GM12865 (cell line): ENCODE results near the gene DMWD.

Source experiments
- DNase-seq: peaks from one replicate; pipeline ENCODE4 v3.0.0; 2010; ENCODE audit warnings: low read depth
- H3K4me3 ChIP-seq: 2 replicates; pipeline ENCODE4 v1.5.1; 2011; ENCODE audit warnings: mild to moderate bottlenecking, low read depth, low read length, control low read depth
- CTCF ChIP-seq: IDR thresholded peaks from 2 replicates; pipeline ENCODE4 v1.5.1; 2011; ENCODE audit warnings: low read length, control low read depth, low read depth, inconsistent platforms; ENCODE audit not compliant: insufficient read depth; ENCODE audit errors: missing control alignments

The DMWD gene

GRCh38 chr19:45798995-45799517 is 6.4 kb upstream of the DMWD start:
- no peak overlapping the region for H3K4me3 ChIP-seq
- DNase-seq: peak; percentile 64
- TF ChIP-seq CTCF: peak; percentile 82

GRCh38 chr19:45794627-45795026 is 2.0 kb upstream of the DMWD start:
- H3K4me3 ChIP-seq: no peak overlapping the region
- TF ChIP-seq CTCF: no peak
- DNase-seq: peak; percentile 0

- H3K4me3 ChIP-seq: no peak overlapping the region
- no peak for TF ChIP-seq CTCF
Observed at GRCh38 chr19:45793876-45794275, 1.2 kb upstream of the DMWD start.

GRCh38 chr19:45793178-45793564 is 526 bp upstream of the DMWD start:
- TF ChIP-seq CTCF: no peak

More at GRCh38 chr19:45793876-45794275, 1.2 kb upstream of the DMWD start:
- DNase-seq: peak; percentile 0

GRCh38 chr19:45791744-45792469 is 738 bp downstream of the DMWD start:
- no peak for TF ChIP-seq CTCF
- H3K4me3 ChIP-seq: peak overlapping the region; percentile 97

More at GRCh38 chr19:45793178-45793564, 526 bp upstream of the DMWD start:
- DNase-seq: no peak
- peak overlapping the region; percentile 7 for H3K4me3 ChIP-seq

GRCh38 chr19:45790942-45791341 is 1.7 kb downstream of the DMWD start:
- no peak overlapping the region for H3K4me3 ChIP-seq
- DNase-seq: peak; percentile 44
- no peak for TF ChIP-seq CTCF

More at GRCh38 chr19:45791744-45792469, 738 bp downstream of the DMWD start:
- peak; percentile 21 for DNase-seq
